NCI-H1105 (cell line): ENCODE measurements around the gene HS2ST1.
A peak's percentile ranks its signal among the peaks of the same experiment; 100 is the strongest.
"Not testable (repeated sequence)": the region's sequence is repeated elsewhere in the genome, so short reads cannot be mapped to it uniquely, and the experiment has no call there.

Experiments used
- DNase-seq: peaks from one replicate; lab custom pipeline; 2025; lab: John Stamatoyannopoulos, UW

Gene HS2ST1

DNA sequence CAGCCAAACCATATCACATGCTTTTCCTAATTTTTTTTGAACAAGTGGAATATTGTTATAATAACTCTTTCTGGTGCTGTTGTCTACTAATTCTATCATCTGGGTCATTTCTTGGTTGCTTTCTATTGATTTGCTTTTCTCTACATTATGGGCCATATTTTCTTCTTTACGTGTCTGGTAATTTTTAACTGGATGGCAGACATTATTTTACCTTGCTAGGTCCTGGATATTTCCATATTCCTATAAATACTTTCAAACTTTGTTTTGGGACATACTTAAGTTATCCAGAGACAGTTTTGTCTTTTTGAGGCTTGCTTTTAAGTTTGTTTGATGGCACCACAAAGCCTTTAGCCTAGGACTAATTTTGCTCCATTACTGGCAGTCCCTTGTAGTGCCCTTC lies 11.3 kb downstream of the HS2ST1 start:
- no peak for DNase-seq

DNA sequence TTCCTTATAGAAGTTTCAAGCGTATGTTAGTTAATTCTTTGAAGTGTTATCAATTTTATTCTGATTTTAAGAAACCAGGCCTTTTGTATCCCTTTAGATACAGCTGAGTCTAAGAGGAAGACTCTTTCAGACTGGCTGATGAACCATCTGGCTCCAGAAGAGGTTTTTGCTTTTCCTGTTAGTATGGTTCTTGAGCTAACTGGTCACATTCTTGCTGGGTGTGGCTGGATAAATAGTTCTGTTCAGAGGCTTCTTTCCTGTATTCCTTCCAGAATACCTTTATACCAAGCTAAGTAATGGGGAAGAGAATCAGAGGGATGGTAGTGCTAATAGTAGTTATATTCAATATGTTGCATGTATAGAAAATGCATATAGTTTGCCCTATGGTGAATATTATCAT lies 12.4 kb downstream of the HS2ST1 start:
- DNase-seq = no peak

DNA sequence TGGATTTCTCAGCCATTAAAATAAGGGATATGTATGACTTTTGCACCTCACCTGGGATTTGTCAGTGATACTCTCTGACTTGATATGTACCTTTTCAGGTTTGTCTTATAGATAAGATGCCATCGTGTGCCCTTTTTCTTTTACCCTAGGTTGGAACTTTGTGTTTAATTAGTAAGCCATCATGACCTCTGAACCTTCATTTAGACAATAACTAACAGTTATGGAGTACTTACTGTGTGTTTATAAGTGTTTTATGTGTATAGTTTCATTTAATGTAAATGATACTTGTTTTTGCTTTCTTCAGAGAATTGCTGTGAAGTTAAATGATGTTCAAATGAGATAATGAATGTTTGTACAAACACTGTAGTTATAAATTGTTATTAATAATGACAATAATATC lies 14.4 kb downstream of the HS2ST1 start:
- no peak for DNase-seq

DNA sequence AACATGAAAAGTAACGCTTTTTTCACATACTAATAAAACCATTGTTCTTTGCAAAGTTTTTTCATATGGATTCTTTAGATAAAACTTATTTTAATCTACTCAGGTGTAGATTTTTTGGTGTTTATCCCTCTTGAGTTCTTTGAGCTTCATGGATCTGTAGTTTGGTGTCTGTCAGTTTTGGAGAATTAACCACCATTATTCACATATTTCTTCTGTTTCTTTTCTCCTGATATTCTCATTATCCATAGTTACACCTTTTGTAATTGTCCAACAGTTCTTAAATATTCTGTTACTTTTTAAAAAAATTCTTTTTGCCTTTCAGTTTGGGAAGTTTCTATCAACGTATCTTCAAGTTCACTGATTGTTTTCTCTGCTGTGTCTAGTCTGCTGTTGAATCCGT lies 18.6 kb downstream of the HS2ST1 start:
- no peak for DNase-seq

DNA sequence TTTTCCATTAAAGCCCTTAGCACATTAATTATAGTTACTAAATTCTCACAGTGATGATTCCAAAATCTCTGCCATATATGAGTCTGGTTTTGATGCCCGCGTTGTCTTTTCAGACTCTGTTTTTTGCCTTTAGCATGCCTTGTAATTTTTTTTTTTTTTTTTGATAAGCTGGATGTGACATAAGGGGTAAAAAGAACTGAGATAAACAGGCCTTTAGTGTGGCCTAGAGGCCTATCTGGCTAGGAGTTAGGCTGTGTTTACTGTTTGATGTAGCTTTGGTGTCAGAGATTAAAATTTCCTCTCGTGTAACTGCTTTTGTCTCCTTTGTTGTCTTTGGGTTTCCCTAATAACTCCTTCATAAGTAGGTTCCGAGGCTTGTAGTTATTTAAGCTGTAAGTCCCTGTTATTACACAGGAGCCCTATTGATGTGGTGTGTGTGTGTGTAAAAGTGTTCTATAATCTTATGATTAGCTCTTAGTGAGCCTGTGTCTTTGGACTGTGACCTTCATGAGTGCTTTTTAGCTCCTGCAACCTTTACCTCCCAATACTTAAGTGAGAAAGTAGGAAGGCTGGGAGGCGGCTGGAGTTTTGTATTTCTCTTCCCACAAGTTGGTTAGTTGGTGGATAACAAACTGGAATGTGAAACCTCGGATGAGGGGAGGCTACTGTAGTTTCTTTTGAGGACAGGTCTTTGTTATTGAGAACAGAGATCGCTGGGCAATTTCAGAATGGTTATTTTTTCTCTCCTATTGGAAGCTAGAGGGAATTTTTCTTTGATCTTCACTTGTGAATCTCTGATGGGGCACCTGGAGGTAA lies 19.3 kb downstream of the HS2ST1 start:
- no peak for DNase-seq

DNA sequence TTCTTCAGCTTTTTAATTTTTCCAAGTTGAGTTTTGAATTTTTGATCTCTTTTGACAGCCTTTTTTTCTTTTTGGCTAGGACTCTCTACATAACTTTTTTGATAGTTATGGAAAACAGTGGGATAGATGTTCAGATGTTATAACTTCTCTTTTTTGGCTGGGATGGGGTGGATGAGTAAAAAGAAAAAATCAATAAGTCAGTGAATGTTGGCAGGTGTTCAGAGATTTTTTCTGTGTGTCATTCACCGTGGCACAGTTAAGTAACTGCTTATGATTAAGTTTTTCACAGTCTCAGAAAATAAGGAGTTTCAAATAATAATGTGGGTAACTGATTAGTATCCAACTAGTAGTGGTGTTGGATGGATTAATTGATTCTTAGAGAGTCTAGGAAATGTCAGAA lies 24.0 kb downstream of the HS2ST1 start:
- DNase-seq = no peak

DNA sequence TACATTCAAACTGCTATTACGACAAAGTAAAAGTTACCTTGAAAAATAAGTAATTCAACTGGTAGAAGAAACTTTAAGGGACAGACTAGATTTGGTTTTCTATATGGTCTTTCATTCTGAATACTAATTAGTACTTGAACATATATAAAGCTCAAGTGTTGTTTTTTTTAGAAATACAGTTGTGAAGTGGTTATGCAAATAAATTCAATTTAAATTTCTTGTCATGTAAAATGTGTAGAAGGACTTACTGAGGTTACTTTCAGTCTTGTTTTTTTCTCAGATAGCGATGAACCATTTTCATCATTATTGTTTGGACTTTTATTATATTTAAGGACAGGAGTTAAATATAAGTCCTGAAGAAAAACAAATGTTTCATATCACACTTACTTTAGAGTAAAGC lies 24.4 kb downstream of the HS2ST1 start:
- no peak for DNase-seq

DNA sequence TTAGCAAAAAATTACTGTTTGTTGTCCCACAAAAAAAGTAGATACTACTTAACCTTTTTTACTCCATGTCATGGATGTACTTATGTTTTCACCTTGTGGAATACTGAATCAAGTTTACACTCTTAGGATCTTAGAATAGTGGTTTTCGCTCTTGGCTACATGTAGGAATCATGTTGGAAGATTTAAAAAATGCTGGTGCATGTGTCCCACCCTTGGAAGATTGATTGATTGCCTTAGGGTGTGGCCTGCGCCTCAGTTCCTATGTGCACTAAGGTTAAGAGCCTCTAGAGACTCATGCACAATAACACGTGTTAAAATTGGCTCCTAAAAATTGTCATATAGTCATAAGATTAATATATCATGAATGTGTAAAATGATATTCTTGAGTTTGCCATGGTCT lies 25.0 kb downstream of the HS2ST1 start:
- DNase-seq = no peak

DNA sequence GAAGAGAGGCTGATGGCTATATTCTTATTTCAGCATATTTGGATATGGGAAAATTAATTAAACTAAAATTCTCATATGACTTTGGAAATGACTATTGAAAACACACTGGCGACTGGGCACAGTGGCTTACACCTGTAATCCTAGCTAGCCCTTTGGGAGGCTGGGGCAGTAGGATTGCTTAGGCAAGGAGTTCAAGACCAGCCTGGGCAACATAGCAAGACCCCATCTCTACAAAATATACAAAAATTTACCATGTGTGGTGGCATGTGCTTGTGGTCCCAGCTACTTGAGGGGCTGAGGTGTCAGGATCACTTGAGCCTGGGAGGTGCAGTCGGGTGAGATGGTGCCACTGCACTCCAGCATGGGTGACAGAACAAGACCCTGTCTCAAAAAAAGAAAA lies 26.2 kb downstream of the HS2ST1 start:
- no peak for DNase-seq

DNA sequence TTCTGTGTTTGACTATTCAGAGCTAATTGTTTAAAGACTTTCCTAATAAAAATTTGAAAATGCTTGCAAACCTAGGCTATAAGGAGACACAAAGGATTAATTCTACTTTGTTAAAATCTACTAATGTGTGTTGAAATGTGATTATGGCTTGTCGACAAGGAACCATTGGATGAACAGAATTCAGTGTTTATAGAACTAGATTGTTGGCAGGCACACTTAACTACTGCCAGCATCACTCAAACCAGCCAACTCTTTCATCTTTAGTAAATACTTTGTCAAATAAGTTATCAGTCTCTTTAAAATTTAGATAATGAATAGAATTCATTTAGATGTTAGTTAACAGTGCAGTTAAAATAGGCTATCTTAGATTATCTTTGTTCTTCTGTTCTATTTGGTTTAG lies 27.6 kb downstream of the HS2ST1 start:
- DNase-seq = no peak

DNA sequence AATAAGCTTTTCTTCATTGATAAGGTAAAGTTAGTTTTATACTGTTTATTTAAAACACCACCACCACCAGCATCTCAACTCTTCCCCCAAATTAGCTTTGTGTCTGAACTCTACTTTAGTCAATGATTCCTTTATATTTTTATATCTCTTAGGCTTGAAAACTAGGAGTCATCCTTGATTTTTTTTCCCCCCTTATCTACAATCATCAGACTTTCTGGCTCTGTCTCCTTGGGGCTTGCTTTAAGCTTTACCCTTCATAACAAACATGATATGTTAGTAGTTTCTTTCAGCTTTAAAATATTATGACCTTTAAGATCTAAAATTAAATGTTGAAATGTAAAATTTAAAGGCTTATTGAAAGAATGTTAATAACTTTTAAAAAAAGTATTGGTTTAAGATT lies 28.3 kb downstream of the HS2ST1 start:
- DNase-seq = no peak

DNA sequence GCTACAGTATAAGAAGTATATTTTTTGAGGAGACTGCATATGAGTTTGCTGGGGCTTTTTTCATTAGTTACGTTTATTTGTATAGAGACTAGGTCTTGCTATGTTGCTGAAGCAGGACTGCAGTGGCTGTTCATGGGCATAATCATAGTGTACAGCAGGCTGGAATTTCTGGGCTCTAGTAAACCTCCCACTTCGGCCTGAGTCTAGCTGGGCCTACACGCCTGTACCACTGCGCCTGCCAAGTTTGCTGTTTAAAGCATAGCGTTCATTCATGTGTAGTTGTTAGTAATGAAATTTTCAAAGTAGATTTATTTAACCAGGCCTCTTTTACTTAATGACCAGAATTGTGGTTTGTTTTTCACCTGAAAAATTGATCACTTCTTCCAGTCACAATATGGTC lies 33.8 kb downstream of the HS2ST1 start:
- DNase-seq = no peak

DNA sequence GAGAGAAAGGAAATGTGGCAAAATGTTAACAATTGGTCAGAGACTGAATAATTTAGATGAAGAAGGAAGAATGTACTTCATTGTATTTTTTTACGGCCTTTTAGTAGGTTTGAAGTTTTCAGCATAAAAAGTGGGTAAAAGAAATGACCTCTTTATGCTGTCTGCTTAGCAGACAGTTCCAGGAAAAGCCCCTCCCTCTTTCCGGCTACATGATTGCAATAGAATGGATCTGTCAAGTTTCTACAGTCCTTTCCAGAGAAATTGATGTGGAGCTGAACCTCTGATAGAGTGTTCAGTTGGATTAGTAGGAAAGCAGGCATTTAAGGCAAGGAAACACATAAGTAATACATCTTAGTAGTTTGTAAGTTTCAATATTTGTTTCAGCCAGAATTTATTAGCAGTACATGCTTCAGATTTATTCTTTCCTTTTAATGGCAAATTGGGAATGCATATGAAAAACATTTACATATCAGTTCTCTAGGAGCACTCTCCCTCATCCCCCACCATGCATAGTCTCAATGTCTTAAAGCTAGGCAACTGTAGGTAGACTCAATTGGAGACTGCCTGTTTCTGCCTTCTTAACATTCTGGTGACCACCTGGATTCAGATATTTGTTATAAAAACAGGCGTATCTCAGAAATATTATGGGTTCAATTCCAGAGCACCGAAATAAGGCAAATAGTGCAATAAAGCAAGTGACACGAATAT lies 36.4 kb downstream of the HS2ST1 start:
- no peak for DNase-seq

DNA sequence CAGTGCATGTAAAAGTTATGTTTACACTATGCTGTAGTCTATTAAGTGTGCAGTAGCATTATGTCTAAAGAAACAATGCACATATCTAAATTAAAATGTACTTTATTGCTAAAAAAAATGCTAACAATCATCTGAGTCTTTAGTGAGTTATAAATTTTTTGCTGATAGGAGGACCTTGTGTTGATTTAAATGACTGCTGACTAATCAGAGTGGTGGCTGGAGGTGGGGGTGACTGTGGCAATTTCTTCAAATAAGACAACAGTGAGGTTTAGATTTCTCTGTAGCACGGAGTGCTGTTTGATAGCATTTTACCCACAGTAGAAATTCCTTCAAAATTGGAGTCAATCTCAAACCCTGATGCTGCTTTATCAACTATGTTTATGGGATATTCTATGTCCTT lies 37.0 kb downstream of the HS2ST1 start:
- DNase-seq = no peak

DNA sequence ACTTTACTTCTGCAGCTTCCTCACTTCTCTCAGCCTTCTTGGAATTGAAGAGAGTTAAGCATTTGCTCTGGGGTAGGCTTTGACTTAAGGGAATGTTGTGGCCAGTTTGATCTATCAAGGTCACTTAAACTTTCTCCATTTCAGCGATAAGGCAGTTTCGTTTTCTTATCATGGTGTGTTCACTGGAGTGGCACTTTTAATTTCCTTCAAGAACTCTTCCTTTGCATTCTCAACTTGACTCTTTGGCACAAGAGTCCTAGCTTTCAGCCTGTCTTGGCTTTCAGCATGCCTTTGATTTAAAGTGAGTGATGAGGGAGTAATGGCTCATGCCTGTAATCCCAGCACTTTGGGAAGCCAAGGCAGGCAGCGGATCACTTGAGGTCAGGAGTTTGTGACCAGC lies 38.7 kb downstream of the HS2ST1 start:
- no peak for DNase-seq

DNA sequence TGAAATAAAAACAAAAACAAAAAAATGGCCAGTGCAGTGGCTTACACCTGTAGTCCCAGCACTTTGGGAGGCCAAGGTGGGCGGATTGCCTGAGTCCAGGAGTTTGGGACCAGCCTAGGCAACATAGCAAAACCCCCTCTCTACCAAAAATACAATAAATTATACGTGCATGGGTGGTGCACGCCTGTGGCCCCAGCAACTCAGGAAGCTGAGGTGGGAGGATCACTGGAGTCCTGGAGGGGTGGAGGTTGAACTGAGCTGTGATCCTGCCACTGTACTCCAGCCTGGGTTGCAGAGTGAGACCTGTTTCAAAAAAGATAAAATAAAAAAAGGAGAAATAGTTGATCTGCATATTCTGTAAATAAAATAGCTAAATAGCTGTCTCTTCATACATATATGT lies 41.2 kb downstream of the HS2ST1 start:
- DNase-seq = no peak

DNA sequence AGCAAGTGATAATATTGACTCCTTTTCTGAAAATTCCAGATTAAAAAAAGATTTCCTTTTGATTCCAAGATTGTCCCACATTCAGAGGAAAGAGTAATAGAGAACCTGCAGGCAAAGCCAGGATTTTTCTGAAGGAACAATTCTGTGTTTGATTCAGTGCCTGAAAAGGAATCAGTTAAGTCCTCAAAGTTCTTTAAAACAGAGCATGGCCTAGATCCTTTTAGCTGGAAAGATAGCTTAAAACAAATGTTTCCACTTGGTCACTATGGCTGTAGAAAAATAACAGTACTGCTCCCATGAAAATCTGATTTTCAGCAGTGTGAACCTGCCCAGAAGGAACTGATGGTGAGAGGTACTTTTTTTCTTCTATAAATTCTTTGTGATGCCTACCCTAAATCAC lies 41.8 kb downstream of the HS2ST1 start:
- no peak for DNase-seq

DNA sequence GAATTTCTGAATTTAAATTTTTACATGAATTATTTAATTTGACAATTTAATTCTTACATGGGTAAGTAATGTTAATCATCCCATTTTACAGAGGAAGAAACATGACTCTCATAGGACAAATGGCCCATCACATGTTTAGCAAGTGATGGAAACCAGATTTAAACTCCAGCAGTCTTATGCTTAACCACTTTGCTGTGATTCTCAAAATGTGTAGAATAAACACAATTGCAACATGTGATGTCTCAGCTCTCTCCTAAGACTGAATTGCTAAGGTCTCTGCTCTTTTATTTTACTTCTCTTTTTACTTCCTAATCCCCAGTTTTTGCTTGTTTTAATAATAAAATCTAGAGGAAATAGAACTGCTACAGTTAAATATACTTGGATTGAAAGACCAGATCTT lies 42.8 kb downstream of the HS2ST1 start:
- no peak for DNase-seq

DNA sequence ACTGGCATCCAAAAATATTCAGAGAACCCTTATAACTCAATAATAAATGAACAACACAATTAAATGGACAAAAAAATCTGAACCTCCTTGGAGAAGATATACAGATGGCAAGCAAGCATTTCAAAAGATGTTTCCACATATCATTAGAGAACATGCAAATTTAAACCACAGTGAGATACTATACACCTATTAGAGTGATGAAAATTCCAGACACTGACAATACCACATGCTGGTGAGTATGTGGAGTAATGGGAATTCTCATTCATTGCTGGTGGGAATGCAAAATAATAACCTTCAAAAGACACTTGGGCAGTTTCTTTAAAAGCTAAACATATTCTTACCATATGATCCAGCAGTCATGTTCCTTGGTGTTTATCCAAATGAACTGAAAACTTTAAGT lies 46.1 kb downstream of the HS2ST1 start:
- DNase-seq = no peak

DNA sequence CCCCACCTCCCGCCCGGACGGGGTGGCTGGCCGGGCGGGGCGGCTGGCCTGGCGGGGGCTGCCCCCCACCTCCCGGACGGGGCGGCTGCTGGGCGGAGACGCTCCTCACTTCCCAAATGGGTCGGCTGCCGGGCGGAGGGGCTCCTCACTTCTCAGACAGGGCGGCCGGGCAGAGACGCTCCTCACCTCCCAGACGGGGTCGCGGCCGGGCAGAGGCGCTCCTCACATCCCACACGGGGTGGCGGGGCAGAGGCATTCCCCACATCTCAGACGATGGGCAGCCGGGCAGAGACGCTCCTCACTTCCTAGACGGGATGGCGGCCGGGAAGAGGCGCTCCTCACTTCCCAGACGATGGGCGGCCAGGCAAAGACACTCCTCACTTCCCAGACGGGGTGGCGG lies 49.4 kb downstream of the HS2ST1 start:
- not testable (repeated sequence) for DNase-seq

DNA sequence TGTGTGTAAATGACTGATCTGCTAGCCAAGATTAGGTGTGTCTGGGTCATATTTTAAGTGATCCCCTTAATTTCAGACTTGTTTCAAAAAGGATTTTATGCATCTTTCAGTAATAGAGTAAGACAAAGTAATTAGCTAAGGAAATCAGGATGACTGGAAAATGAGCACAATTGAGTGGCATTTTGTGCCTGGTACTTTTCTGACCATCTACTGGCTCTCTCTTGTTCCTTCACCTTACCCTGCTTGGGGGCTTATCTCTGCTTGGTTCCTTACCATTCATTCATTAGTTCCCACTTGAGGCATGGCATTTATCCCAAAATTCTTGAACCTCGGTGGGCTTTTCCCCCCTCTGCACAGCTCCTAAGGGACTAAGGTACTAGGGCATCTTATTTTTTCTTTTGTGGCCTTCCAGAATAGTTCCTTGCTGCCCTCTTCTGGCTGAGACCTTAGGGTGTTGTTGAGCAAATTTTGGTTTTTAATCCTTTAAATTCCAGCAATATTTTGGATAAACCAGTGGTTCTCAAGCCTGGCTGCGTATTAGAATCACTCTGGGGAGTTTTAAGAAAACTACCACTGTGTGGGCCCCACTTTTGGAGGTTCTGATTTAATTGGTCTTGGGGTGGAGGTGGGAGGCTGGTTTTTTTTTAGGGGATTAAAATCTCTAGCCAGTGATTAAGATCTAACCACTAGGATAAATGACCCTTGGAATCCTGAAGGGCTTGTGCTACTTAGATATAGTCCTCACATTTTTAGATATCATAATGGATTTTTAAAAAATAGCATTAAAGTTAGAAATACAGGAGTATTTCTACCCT lies 50.8 kb downstream of the HS2ST1 start:
- DNase-seq = peak; percentile 21

DNA sequence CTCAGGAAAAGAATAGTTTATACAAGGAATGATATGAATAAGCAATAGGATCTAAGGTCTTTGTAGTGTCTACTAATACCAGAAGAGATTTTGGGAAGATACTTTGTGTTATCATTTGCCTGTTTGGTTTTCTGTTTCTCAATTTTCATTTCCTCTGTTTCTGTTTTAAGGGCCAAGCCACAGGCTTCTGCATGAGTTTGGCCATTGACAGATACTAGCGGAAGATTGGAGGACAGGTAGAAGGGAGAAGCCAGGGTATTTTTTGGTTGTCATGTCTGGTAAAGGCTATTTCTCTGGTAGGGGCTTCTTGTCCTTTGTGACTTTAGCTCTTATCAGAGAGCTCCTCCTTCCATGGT lies 51.4 kb downstream of the HS2ST1 start:
- DNase-seq = no peak

DNA sequence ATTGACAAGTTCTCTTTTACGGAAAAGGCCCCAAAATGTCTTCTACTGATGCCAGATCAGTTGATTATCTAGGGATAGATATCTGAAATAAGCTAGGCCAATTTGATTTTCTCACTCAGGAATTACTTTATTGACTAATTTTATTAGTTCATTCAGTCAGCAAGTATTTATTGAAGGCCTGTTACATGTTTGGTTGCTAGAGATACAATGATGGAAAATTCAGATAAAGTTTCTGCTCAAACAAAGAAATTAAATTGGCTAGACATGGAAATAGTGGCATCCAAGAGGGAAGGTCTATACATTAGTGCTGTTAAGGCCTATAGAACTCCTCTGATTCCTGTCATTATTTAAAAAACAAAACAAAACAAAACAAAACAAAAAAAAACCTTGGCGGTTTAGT lies 56.5 kb downstream of the HS2ST1 start:
- DNase-seq = no peak
